IMR-90 (cell line): Measurements from ENCODE around the gene MYO9A.
A peak's percentile ranks its signal among the peaks of the same experiment; 100 is the strongest.

Experiments
- CHD1 ChIP-seq: IDR thresholded peaks from 2 replicates; pipeline ENCODE4 v1.6.1; 2012; ENCODE audit warnings: low read depth, low read length, improper control_type of control experiment
- MAZ ChIP-seq: IDR thresholded peaks from 2 replicates; pipeline ENCODE4 v1.6.1; 2012; ENCODE audit warnings: low read depth, mild to moderate bottlenecking, low read length, improper control_type of control experiment, moderate library complexity, borderline replicate concordance
- TF ChIP-seq, protein P1 (sequence below): conservative IDR thresholded peaks from 2 replicates; pipeline ENCODE4 v1.5.1; 2012; ENCODE audit warnings: mild to moderate bottlenecking, low read depth, low read length, improper control_type of control experiment

- no peak for TF ChIP-seq MAZ
- TF ChIP-seq, protein P1, sequence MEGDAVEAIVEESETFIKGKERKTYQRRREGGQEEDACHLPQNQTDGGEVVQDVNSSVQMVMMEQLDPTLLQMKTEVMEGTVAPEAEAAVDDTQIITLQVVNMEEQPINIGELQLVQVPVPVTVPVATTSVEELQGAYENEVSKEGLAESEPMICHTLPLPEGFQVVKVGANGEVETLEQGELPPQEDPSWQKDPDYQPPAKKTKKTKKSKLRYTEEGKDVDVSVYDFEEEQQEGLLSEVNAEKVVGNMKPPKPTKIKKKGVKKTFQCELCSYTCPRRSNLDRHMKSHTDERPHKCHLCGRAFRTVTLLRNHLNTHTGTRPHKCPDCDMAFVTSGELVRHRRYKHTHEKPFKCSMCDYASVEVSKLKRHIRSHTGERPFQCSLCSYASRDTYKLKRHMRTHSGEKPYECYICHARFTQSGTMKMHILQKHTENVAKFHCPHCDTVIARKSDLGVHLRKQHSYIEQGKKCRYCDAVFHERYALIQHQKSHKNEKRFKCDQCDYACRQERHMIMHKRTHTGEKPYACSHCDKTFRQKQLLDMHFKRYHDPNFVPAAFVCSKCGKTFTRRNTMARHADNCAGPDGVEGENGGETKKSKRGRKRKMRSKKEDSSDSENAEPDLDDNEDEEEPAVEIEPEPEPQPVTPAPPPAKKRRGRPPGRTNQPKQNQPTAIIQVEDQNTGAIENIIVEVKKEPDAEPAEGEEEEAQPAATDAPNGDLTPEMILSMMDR = 0 out of 2 replicates have a peak, but pooled peaks have one; percentile 16
- no peak for TF ChIP-seq CHD1
Observed at GRCh38 chr15:71784719-71785118, 333.2 kb downstream of the MYO9A start.
